NCI-H2107 (cell line): Measurements from ENCODE around the gene LRBA.
"Not testable (repeated sequence)": the region's sequence is repeated elsewhere in the genome, so short reads cannot be mapped to it uniquely, and the experiment has no call there.

ENCODE experiments used
- DNase-seq: peaks from one replicate; lab custom pipeline; 2025; lab: John Stamatoyannopoulos, UW

Gene LRBA

GRCh38 chr4:150801833-150802232, 213.3 kb downstream of the LRBA start:
- no peak for DNase-seq

DNA sequence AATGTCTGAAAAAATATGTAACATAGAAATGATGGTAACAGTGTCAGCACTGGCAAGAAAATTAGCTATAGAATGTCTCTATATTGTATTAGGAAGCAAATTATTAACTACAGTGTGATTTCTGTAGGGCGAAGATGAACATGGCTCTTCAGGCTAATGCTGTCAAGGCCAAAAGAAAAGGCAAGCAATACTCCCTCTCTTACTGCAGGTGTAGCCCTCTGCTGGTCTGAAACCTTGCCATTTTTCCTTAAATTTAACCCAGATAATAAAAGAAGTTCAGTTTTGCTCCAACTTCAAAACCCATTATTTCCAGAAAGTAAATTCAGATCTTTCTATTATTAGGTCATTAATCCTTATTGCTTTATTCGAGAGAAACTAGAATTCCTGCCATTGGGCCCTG, 215.9 kb downstream of the LRBA start:
- DNase-seq: no peak

DNA sequence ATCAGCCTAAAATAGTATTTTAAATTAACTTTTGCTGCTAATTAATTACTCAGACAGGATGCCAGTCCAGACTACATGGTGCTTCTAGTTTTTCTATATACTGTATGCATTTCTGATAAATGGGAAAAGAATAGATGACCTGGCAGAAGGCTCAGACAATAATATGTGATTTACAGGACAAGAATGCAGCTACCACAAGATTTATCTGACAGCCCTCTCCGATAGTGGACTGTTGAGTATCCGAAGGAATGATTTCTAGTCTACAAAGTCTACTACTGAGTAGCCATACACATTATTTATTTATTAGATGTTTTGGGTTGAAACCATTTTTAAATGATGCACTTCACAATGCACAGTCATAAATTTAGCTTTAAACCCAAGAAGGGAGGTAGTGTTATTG, 220.4 kb downstream of the LRBA start:
- DNase-seq: no peak

- no peak for DNase-seq
These were observed 225.2 kb downstream of the LRBA start for GRCh38 chr4:150789864-150790263.

DNA sequence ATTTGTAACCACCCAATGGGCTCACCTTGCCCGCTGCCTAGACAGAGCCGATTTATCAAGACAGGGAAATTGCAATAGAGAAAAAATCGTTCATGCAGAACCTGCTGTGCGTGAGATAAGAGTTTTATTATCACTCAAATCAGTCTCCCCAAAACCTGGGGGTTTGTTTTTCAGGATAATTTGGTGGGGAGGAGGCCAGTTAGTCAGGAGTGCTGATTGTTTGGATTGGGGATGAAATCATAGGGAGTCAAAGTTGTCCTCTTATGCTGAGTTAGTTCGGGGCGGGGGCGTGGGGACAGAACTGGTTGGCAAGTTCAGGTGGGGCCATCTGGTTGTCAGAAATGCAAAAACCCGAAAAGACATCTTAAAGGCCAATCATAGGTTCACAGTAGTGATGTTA, 230.1 kb downstream of the LRBA start:
- no peak for DNase-seq

DNA sequence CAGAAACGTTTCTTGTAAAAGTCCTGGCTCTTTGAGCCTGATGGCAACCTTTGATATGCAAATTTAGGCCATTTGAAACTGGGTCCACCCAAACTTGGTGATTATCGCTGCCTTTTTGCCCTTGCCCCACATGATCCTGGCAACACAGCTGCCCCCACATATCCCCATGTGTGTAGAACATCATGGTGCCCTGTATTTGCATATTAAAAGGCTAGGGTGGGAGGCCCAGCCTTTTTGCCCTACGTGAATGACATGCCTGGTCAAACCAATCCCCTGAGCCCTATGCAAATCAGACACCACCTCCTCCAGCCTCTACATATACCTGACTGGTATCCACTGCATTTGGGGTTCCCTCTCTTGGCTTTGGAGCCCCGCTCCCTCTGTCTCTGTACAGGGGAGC, 230.8 kb downstream of the LRBA start:
- no peak for DNase-seq

DNA sequence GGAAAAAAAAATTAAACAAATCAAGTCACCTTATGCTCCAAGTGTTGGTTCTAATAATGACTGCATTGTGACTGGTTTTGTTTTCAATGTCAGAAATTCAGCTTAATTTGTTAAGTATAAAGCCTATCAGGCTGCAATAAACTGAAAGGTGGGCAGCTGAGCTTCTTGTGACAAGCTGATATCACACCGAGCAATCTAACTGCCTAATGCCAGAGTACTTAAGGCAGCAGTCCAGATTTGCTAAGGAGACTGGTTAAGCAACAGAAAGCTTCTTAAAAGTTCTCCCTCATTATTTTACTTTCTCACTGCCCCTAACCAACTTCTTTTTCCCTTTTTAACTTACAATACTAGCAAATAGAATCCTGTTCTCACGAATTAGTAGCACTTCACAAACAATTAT, 232.2 kb downstream of the LRBA start:
- no peak for DNase-seq

- DNase-seq: no peak
These were observed 232.8 kb downstream of the LRBA start for GRCh38 chr4:150782311-150782710.

GRCh38 chr4:150781191-150781590, 233.9 kb downstream of the LRBA start:
- no peak for DNase-seq

DNA sequence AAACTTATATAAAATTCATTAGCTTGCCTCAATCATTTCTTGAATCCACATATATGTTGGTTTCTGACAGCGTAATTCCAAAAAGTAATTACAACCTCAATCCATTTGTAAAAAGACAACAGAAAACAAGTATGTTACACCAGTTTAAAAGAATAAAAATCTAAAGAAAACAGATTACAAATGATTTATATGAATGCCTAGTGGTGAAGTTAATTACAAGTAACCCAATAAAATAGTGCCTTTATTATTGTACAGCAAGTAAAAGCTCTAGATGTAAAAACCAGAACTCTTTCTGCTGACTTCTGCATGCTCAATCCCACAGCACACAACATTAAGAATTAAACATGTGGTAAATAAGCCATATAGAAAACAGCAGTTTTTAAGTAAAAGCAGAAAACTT, 235.4 kb downstream of the LRBA start:
- no peak for DNase-seq

DNA sequence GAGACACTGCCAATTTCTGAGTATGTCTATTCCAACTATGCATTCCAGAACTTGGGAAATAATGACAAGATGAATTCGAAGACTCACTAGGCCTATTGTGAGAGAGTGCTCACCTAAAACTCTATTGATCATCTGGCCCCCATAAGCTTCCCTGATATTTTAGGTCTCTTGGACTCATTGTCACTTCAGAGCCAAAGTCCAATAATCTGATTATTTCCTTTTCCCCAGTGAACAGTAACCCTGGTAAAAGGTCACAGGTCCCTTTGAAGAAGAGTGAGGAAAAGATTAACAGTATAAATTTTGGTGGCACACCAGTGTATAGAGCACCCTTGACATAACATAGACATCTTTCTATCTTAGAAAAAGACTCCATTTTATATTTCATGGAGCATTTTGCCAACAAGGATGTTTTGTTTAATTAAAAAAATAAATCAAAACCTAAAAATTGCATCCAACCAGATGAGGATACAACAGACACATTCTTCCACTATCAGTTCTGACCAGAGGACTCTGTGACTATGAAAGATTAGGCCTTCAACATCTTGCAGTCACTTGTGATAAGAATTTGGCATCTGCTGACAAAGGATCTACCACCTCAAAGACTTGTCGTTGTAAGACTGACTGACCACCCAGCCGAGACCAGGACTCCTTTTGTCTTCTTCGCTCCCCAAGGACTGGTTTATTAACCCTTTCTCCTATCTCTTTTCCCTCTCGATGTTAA, 241.2 kb downstream of the LRBA start:
- no peak for DNase-seq

- no peak for DNase-seq
These were observed 242.1 kb downstream of the LRBA start for GRCh38 chr4:150773032-150773431.

- no peak for DNase-seq
These were observed 243.7 kb downstream of the LRBA start for GRCh38 chr4:150771382-150771781.

GRCh38 chr4:150769845-150770244, 245.2 kb downstream of the LRBA start:
- DNase-seq: no peak

DNA sequence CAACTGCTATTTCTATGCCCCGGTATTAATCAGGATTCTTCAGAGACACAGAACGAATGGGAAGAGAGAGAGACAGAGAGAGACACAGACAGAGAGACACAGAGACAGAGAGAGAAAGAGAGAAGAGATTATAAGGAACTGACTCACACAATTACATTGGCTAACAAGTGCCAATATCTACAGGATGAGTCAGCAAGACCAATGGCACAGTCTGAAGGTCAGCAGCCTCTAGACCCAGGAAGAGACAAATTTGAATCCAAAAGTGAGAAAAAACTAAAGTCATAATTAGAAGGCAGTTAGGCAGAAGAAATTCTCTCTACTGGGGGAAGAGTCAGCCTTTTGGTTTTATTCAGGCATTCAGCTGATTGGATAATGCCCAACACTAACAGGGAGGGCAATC, 245.8 kb downstream of the LRBA start:
- DNase-seq: no peak

DNA sequence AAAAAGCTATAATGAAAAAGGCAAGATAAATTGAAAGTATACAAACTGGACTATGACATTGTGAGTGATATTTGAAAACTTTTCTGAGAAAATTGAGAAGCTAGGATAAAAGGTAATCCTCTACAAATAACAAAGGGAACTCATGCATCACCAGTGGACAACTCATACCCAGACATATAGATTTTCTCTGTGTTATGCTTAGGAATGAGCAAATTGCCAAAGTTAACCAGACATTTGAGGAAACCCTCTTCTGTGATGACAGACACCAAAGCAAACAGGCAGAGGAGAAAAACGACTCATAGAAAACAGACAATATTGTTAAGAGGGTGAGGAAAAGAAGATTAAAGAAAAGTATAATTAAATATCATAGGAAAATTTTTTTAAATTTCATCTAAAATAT, 246.6 kb downstream of the LRBA start:
- DNase-seq: no peak

DNA sequence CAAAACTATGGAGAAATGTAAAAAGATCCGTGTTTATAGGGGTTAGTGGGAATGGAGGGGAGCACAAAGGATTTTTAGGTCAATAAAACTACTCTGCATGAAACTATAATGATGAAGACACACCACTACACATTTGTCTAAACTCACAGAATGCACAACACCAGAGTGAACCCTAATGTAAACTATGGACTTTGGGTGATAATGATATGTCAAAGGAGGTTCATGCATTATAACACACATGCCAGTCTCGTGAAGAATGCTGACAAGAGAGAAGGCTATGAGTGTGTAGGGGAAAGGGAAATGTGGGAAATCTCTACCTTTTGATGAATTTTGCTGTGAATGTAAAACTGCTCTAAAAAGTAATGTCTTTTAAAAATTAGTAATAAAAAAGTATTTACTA, 249.9 kb downstream of the LRBA start:
- DNase-seq: no peak

DNA sequence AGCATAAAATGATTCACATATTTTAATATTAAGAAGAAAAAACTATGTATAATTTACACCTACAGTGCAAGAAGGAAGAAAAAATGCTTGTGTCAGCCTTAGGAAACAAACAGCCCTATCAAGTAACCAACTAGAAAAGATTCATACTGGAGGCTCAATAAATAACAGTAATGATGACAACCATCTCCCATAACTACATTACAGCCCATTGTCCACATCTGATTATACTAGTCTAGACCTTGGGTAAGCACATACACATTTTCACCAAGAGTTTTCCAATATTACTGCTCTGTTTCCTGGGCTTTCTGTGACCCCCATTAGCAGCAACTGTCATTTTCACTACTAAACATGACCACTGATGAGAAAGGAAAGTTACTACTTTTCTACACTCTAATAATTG, 263.4 kb downstream of the LRBA start:
- no peak for DNase-seq

GRCh38 chr4:150750824-150751223, 264.3 kb downstream of the LRBA start:
- DNase-seq: no peak

- DNase-seq: no peak
These were observed 268.9 kb downstream of the LRBA start for GRCh38 chr4:150746156-150746555.

DNA sequence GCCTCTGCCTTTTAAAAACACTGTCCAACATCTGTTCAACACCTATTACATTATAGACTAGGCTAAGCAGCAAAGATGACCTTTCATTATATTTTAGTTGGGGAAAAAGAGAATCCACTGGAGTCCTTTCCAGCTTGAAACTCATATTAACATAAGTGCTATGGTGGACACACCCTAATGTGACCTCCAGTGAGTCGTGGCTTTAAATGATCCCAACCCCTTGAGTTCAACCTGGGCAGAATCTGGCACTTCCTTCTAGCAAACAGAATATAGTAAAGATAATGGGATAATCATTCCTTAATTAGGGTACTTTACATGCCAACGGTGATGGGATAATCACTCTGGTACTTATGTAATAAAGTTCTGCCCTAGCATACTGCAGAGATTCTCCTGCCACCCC, 270.5 kb downstream of the LRBA start:
- DNase-seq: no peak

- no peak for DNase-seq
These were observed 271.3 kb downstream of the LRBA start for GRCh38 chr4:150743564-150744342.

DNA sequence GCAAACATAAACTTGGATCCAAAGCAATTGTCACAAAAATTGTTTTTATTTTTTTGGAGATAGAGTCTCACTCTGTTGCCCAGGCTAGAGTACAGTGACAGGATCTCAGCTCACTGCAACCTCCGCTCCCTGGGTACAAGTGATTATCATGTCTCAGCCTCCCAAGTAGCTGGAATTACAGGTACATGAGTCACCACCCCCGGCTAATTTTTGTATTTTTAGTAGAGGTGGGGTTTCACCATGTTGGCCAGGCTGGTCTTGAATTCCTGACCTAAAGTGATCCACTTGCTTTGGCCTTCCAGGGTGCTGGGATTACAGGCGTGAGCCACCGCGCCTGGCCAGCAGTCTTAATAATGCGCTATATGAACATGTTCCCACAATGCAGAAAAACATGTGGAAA, 272.2 kb downstream of the LRBA start:
- not testable (repeated sequence) for DNase-seq

DNA sequence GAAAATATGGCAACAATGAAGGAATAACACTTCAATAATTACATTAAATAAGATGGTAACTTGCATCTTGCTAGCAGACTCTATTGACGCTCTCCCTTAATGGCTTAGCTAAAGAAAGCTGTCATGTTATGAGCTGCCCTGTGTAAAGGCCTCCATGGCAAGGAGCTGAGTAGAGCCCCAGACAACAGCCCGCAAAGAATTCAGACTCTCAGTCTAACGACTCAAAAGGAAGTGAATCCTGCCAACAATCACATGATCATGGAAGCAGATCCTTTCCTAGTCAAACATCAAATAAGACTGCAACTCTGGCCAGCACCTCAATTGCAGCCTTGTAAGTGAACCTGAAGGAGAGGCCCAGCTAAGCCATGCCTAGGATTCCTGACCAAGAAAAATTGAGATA, 275.5 kb downstream of the LRBA start:
- DNase-seq: no peak
